ENCODE data around the gene LENG1.

LENG1 gene

DNA sequence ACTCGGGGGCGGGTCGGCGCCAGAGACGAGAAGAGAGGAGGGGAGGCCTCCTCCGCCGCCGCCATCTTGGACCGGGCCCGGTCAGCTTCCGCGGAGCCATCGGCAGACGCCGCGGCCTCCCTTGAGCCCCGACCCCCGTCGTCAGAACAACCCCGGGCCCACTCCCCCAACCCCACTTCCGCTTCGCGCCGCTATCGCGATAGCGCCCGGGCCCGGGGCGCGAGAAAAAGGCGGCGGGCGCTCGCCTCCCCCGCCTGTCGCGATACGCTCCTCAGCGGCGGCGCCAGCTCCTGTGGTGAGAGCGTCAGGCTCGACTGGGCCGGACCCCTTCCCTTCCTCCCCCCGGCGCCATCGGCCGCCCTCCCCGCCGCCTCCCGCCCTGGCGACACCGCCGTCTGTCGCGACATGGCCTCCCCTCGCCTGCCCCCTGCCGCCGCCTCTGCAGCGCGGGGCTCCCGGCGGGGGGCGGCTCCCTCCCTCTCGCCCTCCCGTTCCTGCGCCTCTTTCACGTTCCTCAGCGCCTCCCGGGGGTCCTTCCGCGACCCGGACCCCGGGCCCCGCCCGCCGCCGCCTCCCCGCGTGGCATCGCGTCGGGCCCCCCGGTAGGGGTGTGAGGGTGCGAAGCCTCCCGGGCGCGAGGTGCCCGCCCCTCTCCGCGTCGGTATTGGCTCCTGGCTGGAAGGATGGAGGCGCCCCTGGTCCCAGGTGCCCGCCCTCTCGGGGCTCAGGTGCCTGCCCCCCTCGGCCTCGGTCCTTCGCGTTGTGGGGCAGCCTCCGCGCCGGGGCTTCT, 21.6 kb downstream of the LENG1 start, which contains the start of gene CNOT3:
Gene CNOT3, plus strand, starts transcription at position 64 of the 790 bp plus-strand sequence. CDS start 5,217 bp downstream, outside the sequence.
- TF ChIP-seq RAD21 (IDR thresholded peaks at IDR 0.05; ENCODE audit: low read depth) = no peak
- 0 out of 2 replicates have a peak, but pooled peaks have one; percentile 1 for TF ChIP-seq TEAD4 (IDR thresholded peaks at IDR 0.05)
- TF ChIP-seq, protein P1, sequence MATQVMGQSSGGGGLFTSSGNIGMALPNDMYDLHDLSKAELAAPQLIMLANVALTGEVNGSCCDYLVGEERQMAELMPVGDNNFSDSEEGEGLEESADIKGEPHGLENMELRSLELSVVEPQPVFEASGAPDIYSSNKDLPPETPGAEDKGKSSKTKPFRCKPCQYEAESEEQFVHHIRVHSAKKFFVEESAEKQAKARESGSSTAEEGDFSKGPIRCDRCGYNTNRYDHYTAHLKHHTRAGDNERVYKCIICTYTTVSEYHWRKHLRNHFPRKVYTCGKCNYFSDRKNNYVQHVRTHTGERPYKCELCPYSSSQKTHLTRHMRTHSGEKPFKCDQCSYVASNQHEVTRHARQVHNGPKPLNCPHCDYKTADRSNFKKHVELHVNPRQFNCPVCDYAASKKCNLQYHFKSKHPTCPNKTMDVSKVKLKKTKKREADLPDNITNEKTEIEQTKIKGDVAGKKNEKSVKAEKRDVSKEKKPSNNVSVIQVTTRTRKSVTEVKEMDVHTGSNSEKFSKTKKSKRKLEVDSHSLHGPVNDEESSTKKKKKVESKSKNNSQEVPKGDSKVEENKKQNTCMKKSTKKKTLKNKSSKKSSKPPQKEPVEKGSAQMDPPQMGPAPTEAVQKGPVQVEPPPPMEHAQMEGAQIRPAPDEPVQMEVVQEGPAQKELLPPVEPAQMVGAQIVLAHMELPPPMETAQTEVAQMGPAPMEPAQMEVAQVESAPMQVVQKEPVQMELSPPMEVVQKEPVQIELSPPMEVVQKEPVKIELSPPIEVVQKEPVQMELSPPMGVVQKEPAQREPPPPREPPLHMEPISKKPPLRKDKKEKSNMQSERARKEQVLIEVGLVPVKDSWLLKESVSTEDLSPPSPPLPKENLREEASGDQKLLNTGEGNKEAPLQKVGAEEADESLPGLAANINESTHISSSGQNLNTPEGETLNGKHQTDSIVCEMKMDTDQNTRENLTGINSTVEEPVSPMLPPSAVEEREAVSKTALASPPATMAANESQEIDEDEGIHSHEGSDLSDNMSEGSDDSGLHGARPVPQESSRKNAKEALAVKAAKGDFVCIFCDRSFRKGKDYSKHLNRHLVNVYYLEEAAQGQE (IDR thresholded peaks at IDR 0.05; ENCODE audit: low read depth) = no peak
- peak; percentile 8; the same call in 1 of the 2 replicates for TF ChIP-seq EGR1 (IDR thresholded peaks at IDR 0.05)
- TF ChIP-seq ZBTB7A (IDR thresholded peaks at IDR 0.05; ENCODE audit: low read depth) = peak; percentile 28; the same call in 1 of the 2 replicates
- TF ChIP-seq CEBPB (IDR thresholded peaks at IDR 0.05) = no peak
- TF ChIP-seq TAF1 (IDR thresholded peaks at IDR 0.05; ENCODE audit: low read depth) = peak; percentile 89
- no peak for TF ChIP-seq FOXM1 (IDR thresholded peaks at IDR 0.05; ENCODE audit: borderline replicate concordance, low read depth)
- TF ChIP-seq, protein P2, sequence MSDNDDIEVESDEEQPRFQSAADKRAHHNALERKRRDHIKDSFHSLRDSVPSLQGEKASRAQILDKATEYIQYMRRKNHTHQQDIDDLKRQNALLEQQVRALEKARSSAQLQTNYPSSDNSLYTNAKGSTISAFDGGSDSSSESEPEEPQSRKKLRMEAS (IDR thresholded peaks at IDR 0.05) = peak; percentile 84
- TF ChIP-seq, protein P3, sequence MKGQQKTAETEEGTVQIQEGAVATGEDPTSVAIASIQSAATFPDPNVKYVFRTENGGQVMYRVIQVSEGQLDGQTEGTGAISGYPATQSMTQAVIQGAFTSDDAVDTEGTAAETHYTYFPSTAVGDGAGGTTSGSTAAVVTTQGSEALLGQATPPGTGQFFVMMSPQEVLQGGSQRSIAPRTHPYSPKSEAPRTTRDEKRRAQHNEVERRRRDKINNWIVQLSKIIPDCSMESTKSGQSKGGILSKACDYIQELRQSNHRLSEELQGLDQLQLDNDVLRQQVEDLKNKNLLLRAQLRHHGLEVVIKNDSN (IDR thresholded peaks at IDR 0.05) = no peak
- TF ChIP-seq YY1 (IDR thresholded peaks at IDR 0.05; ENCODE audit: low read depth) = peak; percentile 93

DNA sequence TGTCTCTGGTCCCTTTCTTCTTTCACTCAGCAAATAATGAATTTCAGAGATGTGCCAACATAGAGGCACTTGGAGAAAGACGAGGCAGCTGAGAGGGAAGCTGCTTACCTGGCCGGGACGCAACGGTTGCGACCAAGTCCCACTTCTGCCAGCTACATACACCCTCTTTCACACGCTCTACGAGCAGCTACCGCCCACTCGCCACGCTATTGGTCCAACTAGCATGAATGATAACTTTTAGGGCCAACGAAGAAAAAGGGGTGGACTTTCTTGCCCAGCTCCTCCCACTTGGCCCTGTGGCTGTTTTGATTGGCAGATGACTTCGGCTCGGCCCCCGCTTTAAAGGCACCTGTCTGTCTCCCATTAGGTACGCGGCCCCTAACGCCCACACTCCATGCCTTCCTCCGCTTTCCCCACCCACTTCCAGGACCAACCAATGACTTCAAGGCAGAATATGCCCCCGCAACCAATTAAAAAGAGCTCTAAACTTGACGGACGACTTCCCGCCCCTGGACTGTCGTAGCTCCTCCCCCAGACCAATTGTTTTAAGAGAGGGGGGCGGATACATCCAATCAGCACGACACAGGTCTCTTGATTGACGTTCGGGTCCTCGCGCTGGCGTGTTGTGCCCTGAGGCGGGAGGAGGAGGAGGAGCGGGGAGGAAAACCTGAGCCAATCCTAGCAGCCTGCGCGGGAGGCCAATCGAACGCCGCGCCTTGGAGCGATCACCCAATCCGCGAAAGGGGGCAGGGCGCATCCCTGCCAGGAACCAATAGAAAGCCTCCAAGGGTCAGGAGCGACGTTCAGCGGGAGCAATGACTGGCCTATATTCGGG, 22.4 kb downstream of the LENG1 start:
- 0 out of 2 replicates have a peak, but pooled peaks have one; percentile 17 for TF ChIP-seq CREB1 (IDR thresholded peaks at IDR 0.05; ENCODE audit: low read depth)
- TF ChIP-seq TAF1 (IDR thresholded peaks at IDR 0.05; ENCODE audit: low read depth) = peak; percentile 62; the same call in 1 of the 2 replicates
- TF ChIP-seq EGR1 (IDR thresholded peaks at IDR 0.05) = peak; percentile 88
- 0 out of 2 replicates have a peak, but pooled peaks have one; percentile 0 for TF ChIP-seq TEAD4 (IDR thresholded peaks at IDR 0.05)
- TF ChIP-seq, protein P1 (IDR thresholded peaks at IDR 0.05; ENCODE audit: low read depth) = no peak
- TF ChIP-seq FOXM1 (IDR thresholded peaks at IDR 0.05; ENCODE audit: borderline replicate concordance, low read depth) = peak; percentile 28; the same call in 1 of the 2 replicates
- TF ChIP-seq, protein P2 (IDR thresholded peaks at IDR 0.05) = peak; percentile 30; the same call in 1 of the 2 replicates
- no peak for TF ChIP-seq YY1 (IDR thresholded peaks at IDR 0.05; ENCODE audit: low read depth)

DNA sequence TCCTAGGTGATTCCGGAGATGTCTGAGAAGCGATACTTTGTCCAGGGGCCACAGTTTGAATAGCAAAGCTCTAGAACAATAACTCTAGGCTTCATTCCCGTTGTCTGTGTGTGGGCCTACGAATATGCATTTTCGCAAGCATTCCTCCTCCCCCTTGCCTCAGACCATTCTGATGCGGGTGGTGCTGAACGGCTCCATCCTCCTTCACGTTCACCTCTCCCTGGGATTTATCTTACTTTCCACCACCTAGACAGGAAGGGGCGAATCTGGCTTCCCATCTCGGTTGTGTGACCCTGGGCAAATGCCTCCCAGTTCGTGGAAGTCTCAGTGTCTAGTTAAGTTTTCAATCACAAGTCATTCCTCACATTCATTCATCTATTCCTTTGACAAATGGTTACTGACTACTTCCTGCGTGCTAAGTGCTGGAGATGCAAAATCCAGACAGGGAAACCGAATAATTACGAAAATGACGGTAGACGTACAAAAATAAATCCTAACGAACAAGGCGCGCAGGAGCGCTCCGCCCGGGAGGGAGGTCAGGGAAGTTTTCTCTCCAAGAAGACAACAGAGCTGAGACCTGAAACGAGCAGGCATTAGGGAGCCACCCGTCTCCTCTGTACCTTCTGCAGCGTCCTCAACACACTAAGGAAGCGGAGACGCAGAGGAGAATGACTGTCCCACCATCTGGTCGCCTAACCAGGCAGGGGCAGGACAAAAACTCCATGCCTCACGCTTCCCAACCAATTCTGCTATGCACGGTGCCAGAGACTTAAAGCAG, 23.2 kb downstream of the LENG1 start:
- TF ChIP-seq, protein P2 (IDR thresholded peaks at IDR 0.05) = no peak
- TF ChIP-seq, protein P3 (IDR thresholded peaks at IDR 0.05) = no peak
- TF ChIP-seq TEAD4 (IDR thresholded peaks at IDR 0.05) (no peak), NFIC (IDR thresholded peaks at IDR 0.05) (no peak), YY1 (IDR thresholded peaks at IDR 0.05; ENCODE audit: low read depth) (no peak), EP300 (IDR thresholded peaks at IDR 0.05; ENCODE audit: borderline replicate concordance) (no peak), TAF1 (IDR thresholded peaks at IDR 0.05; ENCODE audit: low read depth) (no peak), ZBTB7A (IDR thresholded peaks at IDR 0.05; ENCODE audit: low read depth) (no peak), TCF12 (IDR thresholded peaks at IDR 0.05; ENCODE audit: low read depth) (no peak), CEBPB (IDR thresholded peaks at IDR 0.05) (no peak), RAD21 (IDR thresholded peaks at IDR 0.05; ENCODE audit: low read depth) (no peak), FOXM1 (IDR thresholded peaks at IDR 0.05; ENCODE audit: borderline replicate concordance, low read depth) (no peak), EGR1 (IDR thresholded peaks at IDR 0.05) (no peak)
- TF ChIP-seq, protein P1 (IDR thresholded peaks at IDR 0.05; ENCODE audit: low read depth) = no peak

Data from Ishikawa (cell line).